ENCODE data around the gene NHSL2. TPM values are rescaled to one million over a fixed set of nuclear protein-coding genes. Genes with fewer than 3 reads are reported as not detected.

NHSL2 gene
- total RNA-seq, 1 donor from 2014 or later: 0.36 TPM

GRCh38 chrX:71998836-71999509 is 88.3 kb downstream of the NHSL2 start:
- Mint-ChIP-seq H3K36me3 (ENCODE audit: low read depth) (no peaks in the 10 kb centered on the region), H3K27me3 (ENCODE audit: insufficient read depth) (peaks cover 27% of the 10 kb centered on the region), H3K9me3 (no peaks in the 10 kb centered on the region), H3K4me1 (ENCODE audit: low read depth) (no peaks in the 10 kb centered on the region), H3K27ac (no peak overlapping the region), H3K4me3 (no peak overlapping the region)
- intact Hi-C loops (cut with micrococcal nuclease): loop anchor here (1.0 kb wide), 1 partner anchor 127 kb away; no protein-coding TSS in a partner anchor
- no peak for DNase-seq (ENCODE audit: low spot score)

- intact Hi-C loops (cut with micrococcal nuclease): loop anchor here (1.0 kb wide), 1 partner anchor 127 kb away; no protein-coding TSS in a partner anchor
- Mint-ChIP-seq H3K27me3 (ENCODE audit: insufficient read depth) (peaks cover 22% of the 10 kb centered on the region), H3K4me3 (no peak overlapping the region), H3K27ac (no peak overlapping the region), H3K4me1 (ENCODE audit: low read depth) (no peaks in the 10 kb centered on the region), H3K9me3 (no peaks in the 10 kb centered on the region), H3K36me3 (ENCODE audit: low read depth) (no peaks in the 10 kb centered on the region)
- DNase-seq (ENCODE audit: low spot score): no peak
These were observed 88.9 kb downstream of the NHSL2 start for GRCh38 chrX:71999535-71999934.

GRCh38 chrX:72001471-72001870 is 90.8 kb downstream of the NHSL2 start:
- intact Hi-C loops (cut with micrococcal nuclease): no loop called here
- no peak overlapping the region for H3K4me3 Mint-ChIP-seq
- H3K27me3 Mint-ChIP-seq (ENCODE audit: insufficient read depth): peaks cover 16% of the 10 kb centered on the region
- H3K4me1 Mint-ChIP-seq (ENCODE audit: low read depth): no peaks in the 10 kb centered on the region
- H3K36me3 Mint-ChIP-seq (ENCODE audit: low read depth): no peaks in the 10 kb centered on the region
- no peak overlapping the region for H3K27ac Mint-ChIP-seq
- no peak for DNase-seq (ENCODE audit: low spot score)
- no peaks in the 10 kb centered on the region for H3K9me3 Mint-ChIP-seq

- H3K27ac Mint-ChIP-seq: no peak overlapping the region
- H3K36me3 Mint-ChIP-seq (ENCODE audit: low read depth): no peaks in the 10 kb centered on the region
- peaks cover 15% of the 10 kb centered on the region for H3K27me3 Mint-ChIP-seq (ENCODE audit: insufficient read depth)
- H3K9me3 Mint-ChIP-seq: no peaks in the 10 kb centered on the region
- H3K4me3 Mint-ChIP-seq: no peak overlapping the region
- intact Hi-C loops (cut with micrococcal nuclease): no loop called here
- H3K4me1 Mint-ChIP-seq (ENCODE audit: low read depth): no peaks in the 10 kb centered on the region
- no peak for DNase-seq (ENCODE audit: low spot score)
These were observed 91.3 kb downstream of the NHSL2 start for GRCh38 chrX:72001906-72002305.

- H3K9me3 Mint-ChIP-seq: no peaks in the 10 kb centered on the region
- intact Hi-C loops (cut with micrococcal nuclease): no loop called here
- no peaks in the 10 kb centered on the region for H3K4me1 Mint-ChIP-seq (ENCODE audit: low read depth)
These were observed 92.2 kb downstream of the NHSL2 start for GRCh38 chrX:72002875-72003274.

GRCh38 chrX:72003811-72004750 is 93.4 kb downstream of the NHSL2 start:
- Mint-ChIP-seq H3K27me3 (ENCODE audit: insufficient read depth) (peaks cover 18% of the 10 kb centered on the region), H3K36me3 (ENCODE audit: low read depth) (no peaks in the 10 kb centered on the region)

More at GRCh38 chrX:72002875-72003274, 92.2 kb downstream of the NHSL2 start:
- no peaks in the 10 kb centered on the region for H3K36me3 Mint-ChIP-seq (ENCODE audit: low read depth)
- no peak for DNase-seq (ENCODE audit: low spot score)
- H3K27ac Mint-ChIP-seq: no peak overlapping the region
- peaks cover 14% of the 10 kb centered on the region for H3K27me3 Mint-ChIP-seq (ENCODE audit: insufficient read depth)
- H3K4me3 Mint-ChIP-seq: no peak overlapping the region

GRCh38 chrX:72005046-72005445 is 94.4 kb downstream of the NHSL2 start:
- H3K9me3 Mint-ChIP-seq: no peaks in the 10 kb centered on the region
- no peak overlapping the region for H3K4me3 Mint-ChIP-seq
- H3K36me3 Mint-ChIP-seq (ENCODE audit: low read depth): no peaks in the 10 kb centered on the region
- intact Hi-C loops (cut with micrococcal nuclease): no loop called here
- no peak for DNase-seq (ENCODE audit: low spot score)
- H3K4me1 Mint-ChIP-seq (ENCODE audit: low read depth): no peaks in the 10 kb centered on the region
- peaks cover 17% of the 10 kb centered on the region for H3K27me3 Mint-ChIP-seq (ENCODE audit: insufficient read depth)
- no peak overlapping the region for H3K27ac Mint-ChIP-seq

More at GRCh38 chrX:72003811-72004750, 93.4 kb downstream of the NHSL2 start:
- intact Hi-C loops (cut with micrococcal nuclease): no loop called here
- DNase-seq (ENCODE audit: low spot score): no peak
- no peak overlapping the region for H3K4me3 Mint-ChIP-seq
- no peak overlapping the region for H3K27ac Mint-ChIP-seq
- no peaks in the 10 kb centered on the region for H3K4me1 Mint-ChIP-seq (ENCODE audit: low read depth)
- no peaks in the 10 kb centered on the region for H3K9me3 Mint-ChIP-seq

GRCh38 chrX:72006461-72006860 is 95.8 kb downstream of the NHSL2 start:
- Mint-ChIP-seq H3K27me3 (ENCODE audit: insufficient read depth) (peaks cover 13% of the 10 kb centered on the region), H3K9me3 (no peaks in the 10 kb centered on the region), H3K36me3 (ENCODE audit: low read depth) (no peaks in the 10 kb centered on the region), H3K4me1 (ENCODE audit: low read depth) (no peaks in the 10 kb centered on the region), H3K4me3 (no peak overlapping the region), H3K27ac (no peak overlapping the region)
- intact Hi-C loops (cut with micrococcal nuclease): no loop called here
- DNase-seq (ENCODE audit: low spot score): no peak

GRCh38 chrX:72009731-72010130 is 99.1 kb downstream of the NHSL2 start:
- no peaks in the 10 kb centered on the region for H3K4me1 Mint-ChIP-seq (ENCODE audit: low read depth)
- peaks cover 31% of the 10 kb centered on the region for H3K27me3 Mint-ChIP-seq (ENCODE audit: insufficient read depth)
- no peaks in the 10 kb centered on the region for H3K9me3 Mint-ChIP-seq
- DNase-seq (ENCODE audit: low spot score): no peak
- H3K4me3 Mint-ChIP-seq: no peak overlapping the region
- intact Hi-C loops (cut with micrococcal nuclease): loop anchor here (10.0 kb wide), 1 partner anchor 225 kb away; the partner anchor contains the start of gene ERCC6L
- H3K36me3 Mint-ChIP-seq (ENCODE audit: low read depth): no peaks in the 10 kb centered on the region
- H3K27ac Mint-ChIP-seq: no peak overlapping the region

GRCh38 chrX:72011734-72012133 is 101.1 kb downstream of the NHSL2 start:
- H3K27me3 Mint-ChIP-seq (ENCODE audit: insufficient read depth): peaks cover 46% of the 10 kb centered on the region
- intact Hi-C loops (cut with micrococcal nuclease): loop anchor here (10.0 kb wide), 1 partner anchor 223 kb away; the partner anchor contains the start of gene ERCC6L

GRCh38 chrX:72015383-72015782 is 104.7 kb downstream of the NHSL2 start:
- Mint-ChIP-seq H3K36me3 (ENCODE audit: low read depth) (no peaks in the 10 kb centered on the region), H3K27ac (no peak overlapping the region), H3K9me3 (no peaks in the 10 kb centered on the region), H3K4me3 (no peak overlapping the region), H3K27me3 (ENCODE audit: insufficient read depth) (peaks cover 48% of the 10 kb centered on the region), H3K4me1 (ENCODE audit: low read depth) (peaks cover 5% of the 10 kb centered on the region)
- DNase-seq (ENCODE audit: low spot score): no peak
- intact Hi-C loops (cut with micrococcal nuclease): loop anchor here (5.0 to 10.0 kb wide), 3 partner anchors 127 to 262 kb away; partner anchors contain the start of genes ERCC6L and RPS4X

More at GRCh38 chrX:72011734-72012133, 101.1 kb downstream of the NHSL2 start:
- Mint-ChIP-seq H3K4me3 (no peak overlapping the region), H3K4me1 (ENCODE audit: low read depth) (no peaks in the 10 kb centered on the region), H3K27ac (no peak overlapping the region), H3K36me3 (ENCODE audit: low read depth) (no peaks in the 10 kb centered on the region), H3K9me3 (no peaks in the 10 kb centered on the region)
- DNase-seq (ENCODE audit: low spot score): no peak

GRCh38 chrX:72016881-72017783 is 106.5 kb downstream of the NHSL2 start:
- no peaks in the 10 kb centered on the region for H3K36me3 Mint-ChIP-seq (ENCODE audit: low read depth)
- intact Hi-C loops (cut with micrococcal nuclease): loop anchor here (5.0 to 10.0 kb wide), 3 partner anchors 125 to 260 kb away; partner anchors contain the start of genes ERCC6L and RPS4X
- H3K4me1 Mint-ChIP-seq (ENCODE audit: low read depth): peaks cover 15% of the 10 kb centered on the region
- no peak overlapping the region for H3K27ac Mint-ChIP-seq
- H3K9me3 Mint-ChIP-seq: no peaks in the 10 kb centered on the region
- H3K27me3 Mint-ChIP-seq (ENCODE audit: insufficient read depth): peaks cover 53% of the 10 kb centered on the region
- no peak for DNase-seq (ENCODE audit: low spot score)
- no peak overlapping the region for H3K4me3 Mint-ChIP-seq
